Body of pancreas (tissue), 4 donors: ENCODE results near the gene PRR14. TPM values are rescaled to one million over a fixed set of nuclear protein-coding genes. Genes with fewer than 3 reads are reported as not detected.

ENCODE experiments used
- ATAC-seq: fragments of 150-250 bp; one replicate; pipeline ENCODE4 v1.9.1; 2016
- DNase-seq, 4 donors: peaks; one replicate each; pipeline ENCODE4 v3.0.0-alpha.2; 2019
- H3K27ac ChIP-seq, 4 donors: fragments of 200-600 bp; sonication (generic); 1 replicate in 3 of 4; 2 replicates in 1 of 4; pipeline versions ENCODE4 v1.5.1 to v1.6.1; 2016 to 2019; ENCODE audit warnings: mild to moderate bottlenecking in 1 of 4, mixed read lengths in 1 of 4, moderate library complexity in 1 of 4
- H3K27me3 ChIP-seq, 2 donors: fragments of 200-600 bp; sonication (generic); one replicate each; pipeline ENCODE4 v1.6.0; 2016; ENCODE audit warnings: mild to moderate bottlenecking in 1 of 2
- H3K36me3 ChIP-seq, 2 donors: fragments of 200-600 bp; sonication (generic); replicated peaks in 1 of 2; 2 replicates each; pipeline ENCODE4 v1.5.1; 2016; ENCODE audit warnings: low read depth in 2 of 2; ENCODE audit not compliant: insufficient read depth in 1 of 2
- H3K4me1 ChIP-seq: fragments of 200-600 bp; sonication (generic); one replicate; pipeline ENCODE4 v1.6.0; 2016
- H3K4me3 ChIP-seq, 2 donors: fragments of 200-600 bp; sonication (generic); 1 replicate in 1 of 2; 2 replicates in 1 of 2; pipeline ENCODE4 v1.5.1; 2016 to 2019
- H3K9me3 ChIP-seq, 3 donors: fragments of 200-600 bp; sonication (generic); 1 replicate in 2 of 3; 2 replicates in 1 of 3; pipeline ENCODE4 v1.5.1; 2016
- CTCF ChIP-seq, 7 experiments: fragments of 450-650 bp in 4 of 7; fragments of 200-600 bp in 3 of 7; sonication (generic) in 3 of 7; IDR thresholded peaks; one replicate each; pipeline ENCODE4 v1.5.1; 2016 to 2019; ENCODE audit warnings: antibody characterized with exemption in 7 of 7
- POLR2A ChIP-seq, 3 donors: fragments of 450-650 bp; IDR thresholded peaks; one replicate each; pipeline ENCODE4 v1.6.1; 2016; ENCODE audit warnings: antibody characterized with exemption in 3 of 3, mild to moderate bottlenecking in 2 of 3
- WGBS, 2 donors: methylation state at CpG; one replicate each; pipeline ENCODE4 v1.1.5; 2017; 5-methylcytosine and 5-hydroxymethylcytosine counted together
- intact Hi-C: fragments of 100-400 bp; cut with DNase I; formaldehyde crosslinking; loops from one replicate; pipeline ENCODE4 v1.15.1; 2023
- total RNA-seq, 2 donors: library from RNA; depleted of rRNA; stranded (reverse); fragments of >200 nt; gene quantifications; one replicate each; pipeline ENCODE4 v1.1.0, GENCODE V29; 2016

Gene PRR14
- total RNA-seq, 2 donors from 2014 or later = 20.5 to 65.6 TPM

- intact Hi-C loops = loop anchor here (10.0 kb wide), 1 partner anchor 575 kb away; no protein-coding TSS in a partner anchor
- H3K4me3 ChIP-seq = no peak overlapping the region
- H3K36me3 ChIP-seq = no peaks in the 10 kb centered on the region
- H3K27ac ChIP-seq = no peak overlapping the region
- TF ChIP-seq CTCF (IDR thresholded peaks at IDR 0.05) (no peak), POLR2A (IDR thresholded peaks at IDR 0.05) (no peak)
- ATAC-seq = no peak
- no peaks in the 10 kb centered on the region for H3K9me3 ChIP-seq
- WGBS, 2 donors = 38 to 43% methylated on average over 3 of the region's 3 CpGs
- H3K4me1 ChIP-seq = peaks cover 5% of the 10 kb centered on the region
- no peaks in the 10 kb centered on the region for H3K27me3 ChIP-seq
- DNase-seq = no peak
These were observed 30.6 kb upstream of the PRR14 start for GRCh38 chr16:30620169-30620568.

- H3K27ac ChIP-seq = no peak overlapping the region
- 77 to 79% methylated on average over 5 of the region's 5 CpGs for WGBS, 2 donors
- intact Hi-C loops = loop anchor here (10.0 kb wide), 1 partner anchor 577 kb away; no protein-coding TSS in a partner anchor
- no peaks in the 10 kb centered on the region for H3K36me3 ChIP-seq
- DNase-seq = no peak
- no peaks in the 10 kb centered on the region for H3K27me3 ChIP-seq
- ATAC-seq = no peak
- H3K4me3 ChIP-seq = no peak overlapping the region
- no peaks in the 10 kb centered on the region for H3K4me1 ChIP-seq
- TF ChIP-seq POLR2A (IDR thresholded peaks at IDR 0.05) = no peak
- TF ChIP-seq CTCF (IDR thresholded peaks at IDR 0.05) = no peak
- no peaks in the 10 kb centered on the region for H3K9me3 ChIP-seq
These were observed 29.0 kb upstream of the PRR14 start for GRCh38 chr16:30621765-30622164.

- Histone ChIP-seq H3K36me3 (no peaks in the 10 kb centered on the region), H3K9me3 (no peaks in the 10 kb centered on the region), H3K4me3 (no peak overlapping the region), H3K4me1 (no peaks in the 10 kb centered on the region), H3K27me3 (no peaks in the 10 kb centered on the region), H3K27ac (no peak overlapping the region)
- WGBS, 2 donors = 41 to 64% methylated on average over 7 to 10 of the region's 10 CpGs
- intact Hi-C loops = loop anchor here (10.0 kb wide), 1 partner anchor 578 kb away; no protein-coding TSS in a partner anchor
- TF ChIP-seq CTCF (IDR thresholded peaks at IDR 0.05) (no peak), POLR2A (IDR thresholded peaks at IDR 0.05) (no peak)
- DNase-seq (no peak), ATAC-seq (no peak)
These were observed 28.2 kb upstream of the PRR14 start for GRCh38 chr16:30622455-30623032.

- ATAC-seq (no peak), DNase-seq (no peak)
- no peaks in the 10 kb centered on the region for H3K36me3 ChIP-seq
- intact Hi-C loops = loop anchor here (10.0 kb wide), 1 partner anchor 579 kb away; no protein-coding TSS in a partner anchor
- no peak overlapping the region for H3K27ac ChIP-seq
- no peak overlapping the region for H3K4me3 ChIP-seq
- H3K27me3 ChIP-seq = no peaks in the 10 kb centered on the region
- WGBS, 2 donors = 70 to 78% methylated on average over 11 of the region's 11 CpGs
- no peaks in the 10 kb centered on the region for H3K9me3 ChIP-seq
- H3K4me1 ChIP-seq = no peaks in the 10 kb centered on the region
- no peak for TF ChIP-seq POLR2A (IDR thresholded peaks at IDR 0.05)
- no peak for TF ChIP-seq CTCF (IDR thresholded peaks at IDR 0.05)
These were observed 27.1 kb upstream of the PRR14 start for GRCh38 chr16:30623536-30624283.
